HG03139 (cell line): ENCODE results near the gene FAF1.

ENCODE experiments used
- ATAC-seq: cut with Tn5 transposase; IDR thresholded peaks from one replicate; pipeline ENCODE4 v1.9.1; 2021; ENCODE audit not compliant: unreplicated experiment

FAF1 gene

DNA sequence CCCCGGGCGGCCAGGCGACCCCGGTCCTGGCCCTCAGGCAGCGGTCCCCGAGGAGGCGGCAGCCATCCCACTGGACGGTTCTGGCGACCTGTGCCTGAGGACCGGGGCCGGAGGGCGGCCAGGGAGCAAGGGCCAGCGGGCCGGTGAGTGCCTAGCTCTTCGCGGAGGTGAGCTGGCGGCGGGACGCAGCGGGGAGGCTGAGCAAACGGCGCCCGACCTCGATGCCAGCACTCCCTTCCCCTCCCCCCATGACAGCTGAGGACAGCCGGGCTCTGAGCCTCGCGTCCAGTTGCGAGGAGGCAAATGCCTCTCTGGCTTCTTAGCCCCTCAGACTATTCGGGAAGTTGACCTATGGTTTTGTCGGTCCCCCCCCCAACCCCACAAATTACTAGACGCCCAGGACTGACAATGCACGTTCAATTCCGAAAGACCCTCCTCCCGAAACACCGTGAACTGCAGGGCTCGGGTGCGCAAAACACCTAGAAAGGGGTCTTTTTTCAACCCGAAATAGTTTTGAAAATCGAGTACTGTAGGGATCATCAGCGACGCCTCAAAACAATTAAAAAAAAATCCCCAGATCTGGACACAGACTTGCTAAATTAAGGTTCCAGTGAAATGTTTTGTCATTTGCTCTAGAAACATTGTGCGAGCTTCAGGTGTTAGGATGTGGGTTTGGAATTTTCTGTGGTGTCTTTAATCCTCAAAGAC is 18.2 kb upstream of the FAF1 start:
- ATAC-seq: peak; percentile 37

DNA sequence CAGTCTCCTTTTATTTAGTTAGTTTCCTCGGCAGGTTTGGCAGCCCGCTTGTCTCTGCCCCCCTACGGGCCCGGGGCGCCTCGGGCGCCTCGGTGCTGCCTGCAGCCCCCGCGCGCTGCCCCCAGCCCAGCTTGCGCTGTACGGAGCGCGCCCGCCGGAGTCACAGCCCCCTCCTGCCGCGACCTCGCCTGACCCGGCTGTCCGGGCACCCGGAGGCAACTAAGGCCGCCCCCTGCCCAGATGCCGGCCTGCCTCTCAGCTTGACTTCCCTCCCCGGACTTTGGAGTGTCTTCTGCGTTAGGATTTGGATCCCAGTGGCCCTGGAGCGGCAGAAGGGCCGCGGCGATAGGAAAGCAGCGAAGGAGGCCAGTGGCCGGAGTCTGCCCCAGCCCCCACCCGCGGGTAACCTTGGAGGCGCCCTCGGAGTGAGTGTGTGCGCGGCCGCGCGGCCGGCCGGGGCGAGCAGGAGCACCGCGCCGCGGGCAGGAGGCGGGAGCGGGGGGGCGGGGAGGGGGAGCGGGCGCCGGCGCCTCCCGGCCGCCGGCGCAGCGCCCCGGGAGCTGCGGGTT is 17.6 kb upstream of the FAF1 start:
- peak; percentile 40 for ATAC-seq

DNA sequence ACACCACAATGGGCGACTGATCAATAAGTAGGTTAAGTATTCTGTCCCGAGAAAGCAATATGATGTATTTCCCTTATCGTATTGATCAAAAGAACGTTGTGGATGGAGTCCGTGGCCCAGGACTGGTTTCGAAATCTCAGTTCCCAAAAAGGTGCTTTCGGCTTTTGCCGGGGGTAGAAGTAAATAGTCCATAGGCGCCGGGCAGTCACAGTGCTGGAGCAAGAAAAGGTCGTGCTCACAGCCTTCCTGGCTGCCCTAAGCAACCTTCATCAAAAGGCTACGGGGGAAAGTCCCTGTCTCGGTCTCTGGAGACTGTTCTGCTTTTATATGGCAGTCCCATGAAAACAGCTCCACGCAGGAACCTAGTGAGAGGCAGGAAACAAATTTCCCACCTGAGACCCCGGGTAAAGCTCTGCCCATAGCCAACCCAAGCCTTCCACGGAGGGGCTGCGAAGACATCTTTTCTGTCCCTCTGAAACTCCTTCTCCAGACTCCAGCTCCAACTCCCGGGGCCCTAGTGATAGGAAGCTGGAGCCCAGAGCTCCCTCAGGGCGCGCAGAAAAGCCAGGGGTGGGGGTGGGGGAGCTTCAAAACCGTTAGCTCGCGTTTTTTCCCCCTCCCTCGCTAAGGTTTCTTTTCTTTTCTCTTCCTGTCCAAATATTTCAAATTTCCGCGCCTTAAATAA is 17.0 kb upstream of the FAF1 start:
- peak; percentile 51 for ATAC-seq

DNA sequence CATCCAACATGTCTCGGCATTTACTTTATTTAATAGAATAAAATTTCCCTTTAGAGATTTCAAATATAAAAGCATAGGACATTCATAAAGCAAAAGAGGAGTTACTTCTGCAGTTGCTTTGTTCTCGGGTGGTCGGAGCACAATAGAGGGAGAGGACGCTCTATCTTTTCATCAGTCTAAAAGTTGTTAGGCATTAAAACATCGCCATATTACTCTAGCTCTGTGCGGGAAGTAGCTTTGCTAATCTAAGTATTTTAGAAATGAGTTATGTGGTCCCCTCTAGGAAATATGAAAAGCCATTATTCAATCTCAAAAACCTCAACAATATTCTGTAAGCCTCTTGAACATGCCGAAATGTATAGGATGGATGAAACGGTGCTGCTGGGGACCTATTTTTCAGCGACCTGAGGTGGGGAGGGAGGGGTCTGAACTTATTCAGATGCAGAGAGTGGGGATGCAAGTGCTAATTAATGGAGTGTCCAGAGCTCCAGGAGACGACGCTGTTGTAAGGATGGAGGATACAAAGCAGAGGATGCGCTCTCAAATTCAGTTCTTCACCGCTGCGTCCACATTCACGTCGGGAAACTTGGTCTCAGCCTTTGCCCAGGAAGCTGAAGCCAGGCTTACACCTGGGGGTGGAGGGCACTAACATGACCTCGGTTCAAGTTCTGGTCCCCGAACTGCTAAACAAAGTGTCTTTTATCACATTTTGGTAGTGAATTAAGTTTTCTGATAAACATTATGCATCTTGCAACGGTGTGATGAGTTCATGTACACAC is 16.2 kb upstream of the FAF1 start:
- ATAC-seq: peak; percentile 5

DNA sequence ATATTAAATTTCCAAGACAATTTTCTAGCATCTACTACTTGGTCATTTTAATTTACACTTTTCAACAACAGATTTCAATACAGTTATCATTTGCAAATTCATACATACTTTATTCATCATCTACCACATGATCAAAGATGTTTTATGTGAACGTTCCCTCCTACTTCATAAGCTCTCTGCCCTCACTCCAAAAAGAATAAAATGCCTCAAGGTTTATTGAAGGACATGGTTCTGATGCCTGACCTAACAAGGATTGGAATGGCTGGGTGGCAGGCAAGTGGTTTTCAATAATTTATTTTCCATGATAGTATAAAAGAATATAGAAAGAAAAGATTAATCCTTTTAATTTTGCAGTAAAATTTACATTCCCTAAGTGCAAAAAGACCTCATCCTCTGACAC is 15.4 kb upstream of the FAF1 start:
- no peak for ATAC-seq

- ATAC-seq: no peak
These were observed 14.5 kb upstream of the FAF1 start for GRCh38 chr1:50974618-50974935.

DNA sequence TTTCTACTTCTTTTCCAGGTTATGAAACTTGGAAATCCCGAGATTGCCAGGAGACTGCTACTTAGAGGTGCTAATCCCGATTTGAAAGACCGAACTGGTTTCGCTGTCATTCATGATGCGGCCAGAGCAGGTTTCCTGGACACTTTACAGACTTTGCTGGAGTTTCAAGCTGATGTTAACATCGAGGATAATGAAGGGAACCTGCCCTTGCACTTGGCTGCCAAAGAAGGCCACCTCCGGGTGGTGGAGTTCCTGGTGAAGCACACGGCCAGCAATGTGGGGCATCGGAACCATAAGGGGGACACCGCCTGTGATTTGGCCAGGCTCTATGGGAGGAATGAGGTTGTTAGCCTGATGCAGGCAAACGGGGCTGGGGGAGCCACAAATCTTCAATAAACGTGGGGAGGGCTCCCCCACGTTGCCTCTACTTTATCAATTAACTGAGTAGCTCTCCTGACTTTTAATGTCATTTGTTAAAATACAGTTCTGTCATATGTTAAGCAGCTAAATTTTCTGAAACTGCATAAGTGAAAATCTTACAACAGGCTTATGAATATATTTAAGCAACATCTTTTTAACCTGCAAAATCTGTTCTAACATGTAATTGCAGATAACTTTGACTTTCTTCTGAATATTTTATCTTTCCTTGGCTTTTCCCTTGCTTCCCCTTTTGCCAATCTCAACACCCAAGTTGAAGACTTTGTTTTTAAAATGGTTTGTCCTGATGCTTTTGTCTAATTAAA is 14.0 kb upstream of the FAF1 start:
- ATAC-seq: no peak

DNA sequence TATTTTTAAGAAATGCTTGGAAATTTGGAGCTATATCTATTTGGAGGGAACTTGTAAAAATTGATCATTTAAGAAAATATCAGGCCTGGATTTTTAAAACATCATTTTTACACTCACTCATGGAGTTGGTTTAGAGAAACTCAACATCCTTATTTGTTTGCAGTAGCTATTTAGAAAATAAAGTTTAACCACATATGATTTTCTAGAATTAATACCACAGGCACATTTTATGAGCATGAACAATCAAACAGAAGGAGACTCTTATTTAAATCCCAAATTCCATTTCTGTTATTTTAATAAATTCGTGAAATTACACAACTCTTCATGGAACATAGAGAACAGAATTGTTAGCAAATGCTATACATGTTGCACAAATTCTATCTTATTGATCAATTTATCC is 13.2 kb upstream of the FAF1 start:
- no peak for ATAC-seq

DNA sequence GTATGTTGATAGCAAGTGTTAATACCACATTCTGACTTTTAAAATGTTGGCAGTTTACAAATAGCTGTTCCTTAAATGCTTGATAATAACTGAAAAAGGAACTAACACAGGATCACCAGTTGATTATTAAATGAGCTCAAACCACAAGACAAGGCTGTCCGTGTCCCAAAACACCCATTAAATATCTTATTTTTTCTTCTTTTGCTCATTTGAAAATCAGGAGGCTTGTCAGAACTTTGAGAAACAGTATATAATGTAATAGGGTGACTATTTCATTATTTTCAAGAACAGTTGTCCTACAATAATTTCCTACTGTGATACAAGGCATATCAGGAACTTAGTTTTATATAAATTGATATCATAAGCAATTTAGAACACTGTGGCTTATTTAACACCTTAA is 12.7 kb upstream of the FAF1 start:
- no peak for ATAC-seq

DNA sequence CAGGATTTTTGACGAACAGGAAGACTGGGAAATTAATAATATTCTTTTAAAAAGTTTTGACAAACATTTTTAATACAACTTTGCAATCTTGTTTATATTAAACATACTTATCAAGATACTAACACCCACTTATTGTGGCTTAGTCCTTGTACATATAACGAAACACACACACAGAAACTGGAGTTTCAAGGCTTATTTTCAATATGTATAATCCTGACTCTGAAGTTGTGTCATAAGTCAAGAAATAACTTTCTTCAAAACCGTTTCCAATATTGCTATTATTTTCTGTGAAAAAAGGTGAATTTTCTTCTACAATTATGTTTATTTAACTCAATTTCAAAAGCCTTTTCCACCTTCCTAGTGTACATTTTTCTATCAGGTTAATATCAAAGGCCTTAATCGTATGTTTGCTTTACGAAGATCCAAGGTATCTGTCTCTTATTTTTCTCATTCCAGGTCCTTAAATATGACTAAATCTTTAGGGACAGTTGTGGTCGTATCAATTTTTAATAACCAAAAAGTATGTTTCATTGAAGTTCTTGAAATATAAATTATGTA is 11.8 kb upstream of the FAF1 start:
- no peak for ATAC-seq

DNA sequence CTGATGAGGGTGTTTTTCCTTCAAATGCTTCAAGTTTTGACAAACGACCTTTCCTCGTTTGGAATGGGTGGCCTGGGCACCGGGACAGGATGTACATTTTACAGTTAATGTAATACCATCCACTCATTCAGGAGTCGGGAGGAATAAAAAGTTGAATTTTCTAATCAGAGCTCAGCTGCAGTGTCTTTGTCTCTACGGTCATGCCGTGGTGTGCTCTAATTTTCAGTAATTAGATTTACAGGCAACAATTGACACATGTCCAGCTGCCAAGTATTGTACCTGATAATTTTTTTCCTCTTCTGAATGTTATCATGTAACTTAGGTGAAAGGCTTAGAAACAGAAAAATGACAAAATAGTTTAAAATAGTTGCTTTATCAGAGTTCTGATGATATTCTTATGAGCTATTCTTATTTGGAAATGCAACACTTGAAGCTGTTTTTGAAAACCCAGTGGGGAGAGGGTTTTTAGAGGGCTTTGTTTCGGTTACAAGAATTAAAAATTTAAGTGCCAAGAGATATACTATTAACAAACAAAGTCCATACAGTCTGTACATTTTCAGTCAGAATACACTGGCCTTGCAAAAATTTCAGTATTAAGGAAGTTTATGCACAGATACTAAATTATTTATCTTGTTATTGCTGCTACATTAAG is 11.0 kb upstream of the FAF1 start:
- no peak for ATAC-seq

DNA sequence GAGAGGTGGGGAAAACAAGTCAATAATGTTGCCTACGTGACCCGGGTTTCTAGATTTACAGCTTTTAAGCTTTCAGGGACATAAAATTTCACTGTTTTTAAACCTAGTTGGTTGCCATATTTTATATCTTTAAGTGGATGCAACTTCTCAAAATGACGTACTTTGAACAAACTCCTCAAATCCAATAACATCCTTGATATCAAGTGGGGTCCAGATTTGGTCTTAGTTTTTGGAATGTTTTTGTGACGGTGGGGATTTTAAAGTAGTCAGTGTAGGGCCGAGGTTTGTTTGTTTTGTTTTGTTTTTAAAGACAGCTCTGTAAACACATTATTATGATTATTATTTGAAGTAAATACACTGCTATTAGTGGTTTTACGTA is 10.4 kb upstream of the FAF1 start:
- ATAC-seq: no peak

DNA sequence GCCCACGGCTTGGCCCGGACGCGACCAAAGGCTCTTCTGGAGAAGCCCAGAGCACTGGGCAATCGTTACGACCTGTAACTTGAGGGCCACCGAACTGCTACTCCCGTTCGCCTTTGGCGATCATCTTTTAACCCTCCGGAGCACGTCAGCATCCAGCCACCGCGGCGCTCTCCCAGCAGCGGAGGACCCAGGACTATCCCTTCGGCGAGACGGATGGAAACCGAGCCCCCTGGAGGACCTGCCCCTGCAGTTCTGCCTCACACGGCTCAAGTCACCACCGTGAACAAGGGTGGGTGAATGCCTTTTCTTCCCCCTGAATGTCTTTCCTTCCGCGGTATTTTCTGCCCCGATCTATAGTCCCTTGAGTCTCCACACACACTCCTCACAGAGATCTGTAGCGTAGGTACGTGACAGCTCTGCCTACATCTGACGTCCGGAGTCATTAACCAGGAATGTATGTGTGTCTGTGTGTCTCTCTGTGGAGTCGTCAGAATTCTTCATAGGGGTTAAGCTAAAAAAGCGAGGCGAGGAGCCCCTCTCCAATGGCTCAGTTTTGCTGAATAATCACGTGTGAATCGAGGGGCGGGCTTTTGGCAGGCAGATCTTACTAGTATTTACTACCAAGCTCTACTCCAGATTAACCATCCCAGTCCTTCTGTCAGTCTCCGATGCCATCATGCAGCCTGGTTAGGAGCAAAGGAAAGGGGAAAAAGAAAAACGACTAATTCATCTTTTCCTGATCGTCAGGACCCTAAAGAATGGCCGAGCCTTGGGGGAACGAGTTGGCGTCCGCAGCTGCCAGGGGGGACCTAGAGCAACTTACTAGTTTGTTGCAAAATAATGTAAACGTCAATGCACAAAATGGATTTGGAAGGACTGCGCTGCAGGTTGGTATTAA is 9.8 kb upstream of the FAF1 start, which contains the start of gene CDKN2C:
Gene CDKN2C (plus strand): TSS at position 635 of the 898 bp plus-strand sequence. CDS start 124 bp downstream, at position 759.
- ATAC-seq: peak; percentile 24

DNA sequence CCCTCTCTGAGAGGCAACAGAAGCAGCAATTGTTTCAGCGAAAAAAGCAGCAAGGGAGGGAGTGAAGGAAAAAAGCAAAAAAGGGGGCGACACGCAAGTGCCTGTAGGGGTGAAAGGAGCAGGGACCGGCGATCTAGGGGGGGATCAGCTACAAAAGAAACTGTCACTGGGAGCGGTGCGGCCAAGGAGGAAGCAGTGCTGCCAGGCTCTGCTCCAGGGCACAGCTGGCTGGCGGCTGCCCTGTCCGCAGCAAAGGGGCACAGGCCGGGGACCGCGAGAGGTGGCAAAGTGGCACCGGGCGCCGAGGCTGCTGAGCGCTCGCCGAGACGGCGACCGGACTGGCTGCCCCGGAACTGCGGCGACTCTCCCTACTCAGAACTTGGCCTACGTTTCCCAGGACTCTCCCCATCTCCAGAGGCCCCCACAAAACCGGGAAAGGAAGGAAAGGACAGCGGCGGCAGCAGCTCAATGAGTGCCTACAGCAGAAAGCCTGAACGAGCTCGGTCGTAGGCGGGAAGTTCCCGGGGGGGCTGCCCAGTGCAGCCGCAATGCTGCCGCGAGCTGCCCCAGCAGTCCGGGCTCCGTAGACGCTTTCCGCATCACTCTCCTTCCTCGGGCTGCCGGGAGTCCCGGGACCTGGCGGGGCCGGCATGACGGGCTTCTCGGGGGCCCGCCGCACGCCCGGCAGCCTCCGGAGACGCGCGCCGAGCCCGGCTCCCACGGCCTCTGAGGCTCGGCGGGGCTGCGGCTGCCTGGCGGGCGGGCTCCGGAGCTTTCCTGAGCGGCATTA is 8.9 kb upstream of the FAF1 start:
- ATAC-seq: peak; percentile 20

DNA sequence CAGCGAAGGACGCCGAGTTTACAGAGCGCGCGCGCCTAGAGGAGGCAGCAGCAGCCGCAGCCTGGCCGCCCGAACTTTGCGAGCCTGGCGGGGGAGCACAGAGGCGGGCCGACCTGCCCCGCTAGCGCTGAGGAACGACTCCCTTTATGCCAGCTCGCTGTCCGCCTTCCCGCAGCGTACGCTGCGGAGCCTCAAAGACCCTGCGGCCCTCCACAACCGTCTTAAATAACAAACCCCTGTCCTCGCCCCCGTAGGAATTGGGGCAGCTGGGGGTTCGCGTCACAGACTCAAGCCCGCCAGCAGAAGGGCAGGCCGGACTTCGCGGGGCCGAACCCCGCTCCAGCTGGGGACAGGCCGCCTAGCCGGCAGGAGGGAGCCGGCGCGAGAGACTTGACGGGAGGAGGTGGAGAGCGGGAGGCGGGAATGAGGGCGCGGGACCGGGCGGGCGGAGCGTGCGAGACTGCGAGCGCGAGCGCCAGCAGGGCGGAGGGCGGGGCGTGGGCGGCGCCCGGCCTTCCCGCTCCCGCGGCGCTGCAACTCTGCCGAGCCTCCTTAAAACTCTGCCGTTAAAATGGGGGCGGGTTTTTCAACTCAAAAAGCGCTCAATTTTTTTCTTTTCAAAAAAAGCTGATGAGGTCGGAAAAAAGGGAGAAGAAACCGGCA is 8.2 kb upstream of the FAF1 start:
- ATAC-seq: peak; percentile 53

- ATAC-seq: no peak
These were observed 7.5 kb upstream of the FAF1 start for GRCh38 chr1:50967416-50968157.

DNA sequence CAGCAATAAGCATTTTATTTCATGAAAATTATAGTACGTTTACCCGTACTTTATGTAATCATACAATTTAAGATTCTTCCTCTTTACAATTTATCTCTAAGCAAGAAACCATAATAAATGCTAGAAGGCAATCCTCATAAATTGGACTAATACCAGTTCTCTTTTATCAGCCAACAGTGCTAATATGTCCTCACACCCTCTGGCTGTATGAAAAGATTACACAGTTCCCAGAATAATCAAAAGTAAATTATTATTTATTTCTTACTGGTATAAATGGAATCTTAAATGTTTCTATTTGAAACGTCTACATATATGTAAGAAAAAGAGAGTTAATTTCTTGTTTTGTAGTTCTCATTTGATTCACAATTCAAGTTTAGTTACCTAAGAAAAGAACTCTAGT is 6.9 kb upstream of the FAF1 start:
- no peak for ATAC-seq
